Transverse colon (tissue), 4 donors: ENCODE measurements around the gene GLB1L2. TPM values are rescaled to one million over a fixed set of nuclear protein-coding genes. Genes with fewer than 3 reads are reported as not detected.

Experiments used
- DNase-seq: peaks from one replicate; pipeline ENCODE4 v3.0.0-alpha.2; 2019
- H3K27ac ChIP-seq, 4 donors: fragments of 200-600 bp; sonication (generic); 2 replicates each; pipeline ENCODE4 v1.5.1; 2016 to 2018; ENCODE audit warnings: inconsistent platforms in 4 of 4
- H3K27me3 ChIP-seq: fragments of 200-600 bp; sonication (generic); 2 replicates; pipeline ENCODE4 v1.5.1; 2017; ENCODE audit warnings: inconsistent platforms
- H3K36me3 ChIP-seq, 4 donors: fragments of 200-600 bp; sonication (generic); 2 replicates each; pipeline ENCODE4 v1.5.1; 2017 to 2019; ENCODE audit warnings: inconsistent platforms in 4 of 4
- H3K4me1 ChIP-seq, 4 donors: fragments of 200-600 bp; sonication (generic); 2 replicates each; pipeline ENCODE4 v1.5.1; 2017 to 2020; ENCODE audit warnings: inconsistent platforms in 4 of 4
- H3K4me3 ChIP-seq, 4 donors: fragments of 200-600 bp; sonication (generic); 1 replicate in 1 of 4; 2 replicates in 3 of 4; pipeline versions ENCODE4 v1.5.1 to v1.6.1; 2017 to 2019; ENCODE audit warnings: inconsistent platforms in 4 of 4
- H3K9me3 ChIP-seq, 2 donors: fragments of 200-600 bp; sonication (generic); 2 replicates each; pipeline ENCODE4 v1.5.1; 2017 to 2019; ENCODE audit warnings: inconsistent platforms in 2 of 2
- EP300 ChIP-seq: sonication (generic); formaldehyde crosslinking; IDR thresholded peaks from one replicate; pipeline ENCODE4 v1.6.1; 2017; ENCODE audit warnings: antibody characterized with exemption, low read depth
- POLR2A ChIP-seq: fragments of 450-650 bp; IDR thresholded peaks from one replicate; pipeline ENCODE4 v1.6.1; 2016; ENCODE audit warnings: antibody characterized with exemption, mild to moderate bottlenecking, moderate library complexity
- POLR2AphosphoS5 ChIP-seq, 3 donors: sonication (generic); formaldehyde crosslinking; IDR thresholded peaks; one replicate each; pipeline ENCODE4 v1.6.1; 2016; ENCODE audit warnings: antibody characterized with exemption in 3 of 3
- WGBS, 2 donors: methylation state at CpG; one replicate each; pipeline ENCODE4 v1.1.5; 2018; ENCODE audit warnings: low coverage in 1 of 2; 5-methylcytosine and 5-hydroxymethylcytosine counted together
- in situ Hi-C, 4 donors: fragments of 200-750 bp; cut with MboI; loops; one replicate each; pipeline versions ENCODE4 v1.15.0 to v1.15.1; 2017; ENCODE audit warnings: low sequenced_read_pairs in 3 of 4, low pct_ligation_motif_present in 1 of 4, low pct_unique_long_range_greater_than_20kb in 1 of 4
- intact Hi-C: fragments of 100-400 bp; cut with DNase I; formaldehyde crosslinking; loops from one replicate; pipeline ENCODE4 v1.15.1; 2023; ENCODE audit warnings: low total_unique reads
- total RNA-seq, 4 donors: library from RNA; depleted of rRNA; stranded (reverse); fragments of >200 nt; gene quantifications; one replicate each; pipeline ENCODE4 v1.1.0, GENCODE V29; 2016
- TF ChIP-seq, protein P1 (sequence below), 5 experiments: fragments of 200-600 bp in 3 of 5; fragments of 450-650 bp in 2 of 5; sonication (generic) in 3 of 5; IDR thresholded peaks; 1 replicate in 2 of 5; 2 replicates in 3 of 5; pipeline ENCODE4 v1.5.1; 2016 to 2017; ENCODE audit warnings: antibody characterized with exemption in 5 of 5, inconsistent platforms in 3 of 5, mild to moderate bottlenecking in 2 of 5, moderate library complexity in 1 of 5

Gene GLB1L2
- total RNA-seq, 4 donors from 2014 or later = 26.2 to 39.5 (median 35.3) TPM

- Histone ChIP-seq H3K4me3 (no peak overlapping the region), H3K36me3 (no peaks in the 10 kb centered on the region), H3K4me1 (no peaks in the 10 kb centered on the region), H3K9me3 (no peaks in the 10 kb centered on the region), H3K27ac (no peak overlapping the region), H3K27me3 (no peaks in the 10 kb centered on the region)
- in situ Hi-C loops = no loop called here
- TF ChIP-seq EP300 (no peak), POLR2AphosphoS5 (IDR thresholded peaks at IDR 0.05) (no peak), POLR2A (no peak)
- TF ChIP-seq, protein P1, sequence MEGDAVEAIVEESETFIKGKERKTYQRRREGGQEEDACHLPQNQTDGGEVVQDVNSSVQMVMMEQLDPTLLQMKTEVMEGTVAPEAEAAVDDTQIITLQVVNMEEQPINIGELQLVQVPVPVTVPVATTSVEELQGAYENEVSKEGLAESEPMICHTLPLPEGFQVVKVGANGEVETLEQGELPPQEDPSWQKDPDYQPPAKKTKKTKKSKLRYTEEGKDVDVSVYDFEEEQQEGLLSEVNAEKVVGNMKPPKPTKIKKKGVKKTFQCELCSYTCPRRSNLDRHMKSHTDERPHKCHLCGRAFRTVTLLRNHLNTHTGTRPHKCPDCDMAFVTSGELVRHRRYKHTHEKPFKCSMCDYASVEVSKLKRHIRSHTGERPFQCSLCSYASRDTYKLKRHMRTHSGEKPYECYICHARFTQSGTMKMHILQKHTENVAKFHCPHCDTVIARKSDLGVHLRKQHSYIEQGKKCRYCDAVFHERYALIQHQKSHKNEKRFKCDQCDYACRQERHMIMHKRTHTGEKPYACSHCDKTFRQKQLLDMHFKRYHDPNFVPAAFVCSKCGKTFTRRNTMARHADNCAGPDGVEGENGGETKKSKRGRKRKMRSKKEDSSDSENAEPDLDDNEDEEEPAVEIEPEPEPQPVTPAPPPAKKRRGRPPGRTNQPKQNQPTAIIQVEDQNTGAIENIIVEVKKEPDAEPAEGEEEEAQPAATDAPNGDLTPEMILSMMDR (IDR thresholded peaks at IDR 0.05) = no peak
- intact Hi-C loops = no loop called here
- 78 to 97% methylated on average over 6 to 9 of the region's 9 CpGs for WGBS, 2 donors
- DNase-seq = no peak
Measured at GRCh38 chr11:134350381-134350780, 18.6 kb downstream of the GLB1L2 start.

GRCh38 chr11:134352111-134352510 lies 20.3 kb downstream of the GLB1L2 start:
- Histone ChIP-seq H3K36me3 (no peaks in the 10 kb centered on the region), H3K27me3 (no peaks in the 10 kb centered on the region), H3K4me1 (no peaks in the 10 kb centered on the region), H3K27ac (no peak overlapping the region), H3K4me3 (no peak overlapping the region), H3K9me3 (no peaks in the 10 kb centered on the region)
- TF ChIP-seq, protein P1 (IDR thresholded peaks at IDR 0.05) = no peak
- TF ChIP-seq EP300 = no peak
- TF ChIP-seq POLR2AphosphoS5 (IDR thresholded peaks at IDR 0.05) = no peak
- no peak for TF ChIP-seq POLR2A
- WGBS, 2 donors = 82 to 86% methylated on average over 2 of the region's 2 CpGs
- DNase-seq = no peak
- intact Hi-C loops (no loop called here), in situ Hi-C loops (no loop called here)

DNA sequence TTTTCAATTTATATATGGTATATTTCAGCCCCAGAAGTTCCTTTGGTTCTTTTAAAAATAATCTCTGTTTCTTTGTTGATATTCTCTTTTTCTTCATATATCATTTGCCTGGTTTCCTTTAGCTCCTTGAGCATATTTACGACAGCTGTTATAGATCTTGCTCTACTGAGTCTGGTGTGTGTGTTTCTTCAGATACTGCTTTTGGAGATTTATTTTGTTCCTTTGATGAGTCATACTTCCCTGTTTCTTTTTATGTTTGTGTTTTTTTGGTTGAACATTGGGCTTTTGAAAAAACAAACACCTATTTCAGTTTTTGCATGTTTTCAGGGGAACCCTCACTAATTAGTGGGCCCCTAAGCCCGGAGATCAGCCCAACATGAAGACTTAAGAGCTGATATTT lies 23.3 kb downstream of the GLB1L2 start:
- H3K9me3 ChIP-seq = no peaks in the 10 kb centered on the region
- peaks cover 0 to 3% (median 1%) of the 10 kb centered on the region in 4 donors for H3K4me1 ChIP-seq
- intact Hi-C loops = no loop called here
- in situ Hi-C loops = no loop called here
- H3K27ac ChIP-seq = peak overlapping the region in 3 of 4 donors; percentile 39 to 51 (median 40)
- no peak overlapping the region for H3K4me3 ChIP-seq
- H3K36me3 ChIP-seq = no peaks in the 10 kb centered on the region
- TF ChIP-seq, protein P1 (IDR thresholded peaks at IDR 0.05) = no peak
- TF ChIP-seq EP300 (no peak), POLR2AphosphoS5 (IDR thresholded peaks at IDR 0.05) (no peak), POLR2A (no peak)
- WGBS, 2 donors = 69 to 76% methylated on average over 2 of the region's 2 CpGs
- no peaks in the 10 kb centered on the region for H3K27me3 ChIP-seq
- DNase-seq = no peak

GRCh38 chr11:134355656-134356055 lies 23.9 kb downstream of the GLB1L2 start:
- no peak for DNase-seq
- no peak overlapping the region for H3K4me3 ChIP-seq
- H3K4me1 ChIP-seq = peaks cover 0 to 7% (median 3%) of the 10 kb centered on the region in 4 donors
- no peaks in the 10 kb centered on the region for H3K9me3 ChIP-seq
- H3K27ac ChIP-seq = peak overlapping the region in 3 of 4 donors; percentile 39 to 51 (median 40)
- TF ChIP-seq, protein P1 (IDR thresholded peaks at IDR 0.05) = no peak
- TF ChIP-seq POLR2A = no peak
- peak in 1 of 3 donors; percentile 86 for TF ChIP-seq POLR2AphosphoS5 (IDR thresholded peaks at IDR 0.05)
- peak; percentile 77 for TF ChIP-seq EP300
- in situ Hi-C loops (no loop called here), intact Hi-C loops (no loop called here)
- 78 to 94% methylated on average over 5 of the region's 5 CpGs for whole genome bisulfite sequencing, 2 donors
- H3K27me3 ChIP-seq = no peaks in the 10 kb centered on the region
- H3K36me3 ChIP-seq = no peaks in the 10 kb centered on the region
